HG02759 (cell line): ENCODE data around the gene GPATCH8.

Source experiments
- ATAC-seq: cut with Tn5 transposase; IDR thresholded peaks from one replicate; pipeline ENCODE4 v1.9.1; 2021; ENCODE audit warnings: mild to moderate bottlenecking, moderate library complexity; ENCODE audit not compliant: unreplicated experiment

Gene GPATCH8

DNA sequence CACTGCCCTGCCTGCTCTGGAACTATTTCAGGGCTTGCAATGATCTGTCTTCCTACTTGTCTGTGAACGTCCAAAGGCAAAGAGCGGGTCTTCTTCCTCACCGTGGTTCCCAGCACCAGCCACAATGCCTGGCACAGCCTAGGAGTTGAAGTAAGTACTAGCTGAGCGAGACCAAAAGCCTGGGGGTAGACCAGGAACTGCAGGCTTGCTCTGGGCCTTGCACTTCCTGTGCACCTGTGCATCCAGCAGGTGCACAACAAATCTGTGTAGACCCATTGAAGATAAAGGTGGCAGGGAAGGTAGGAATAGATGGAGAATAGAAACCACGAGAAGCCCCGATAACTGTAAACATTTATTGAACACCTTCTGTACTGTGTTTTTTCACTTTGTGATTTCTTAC, 144.2 kb downstream of the GPATCH8 start:
- ATAC-seq = no peak

DNA sequence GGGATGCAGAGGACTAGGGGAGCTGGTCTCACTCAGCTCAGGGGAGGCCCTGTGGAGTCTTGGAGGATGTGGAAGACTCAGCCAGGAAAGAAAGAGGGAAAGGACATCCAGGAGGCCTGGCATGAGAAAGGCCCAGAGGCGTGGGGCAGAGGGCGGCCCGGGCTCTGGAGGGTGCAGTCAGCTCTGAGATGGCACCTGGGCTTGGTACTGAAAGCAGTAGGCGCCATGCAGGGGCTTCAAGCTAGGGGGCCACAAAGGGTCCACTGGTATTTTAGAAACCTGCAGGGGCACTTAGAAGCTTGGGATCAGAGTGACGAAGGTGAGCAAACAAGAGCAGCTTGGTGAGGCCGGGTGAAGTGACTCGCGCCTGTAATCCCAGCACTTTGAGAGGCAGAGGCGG, 145.1 kb downstream of the GPATCH8 start:
- ATAC-seq = no peak

DNA sequence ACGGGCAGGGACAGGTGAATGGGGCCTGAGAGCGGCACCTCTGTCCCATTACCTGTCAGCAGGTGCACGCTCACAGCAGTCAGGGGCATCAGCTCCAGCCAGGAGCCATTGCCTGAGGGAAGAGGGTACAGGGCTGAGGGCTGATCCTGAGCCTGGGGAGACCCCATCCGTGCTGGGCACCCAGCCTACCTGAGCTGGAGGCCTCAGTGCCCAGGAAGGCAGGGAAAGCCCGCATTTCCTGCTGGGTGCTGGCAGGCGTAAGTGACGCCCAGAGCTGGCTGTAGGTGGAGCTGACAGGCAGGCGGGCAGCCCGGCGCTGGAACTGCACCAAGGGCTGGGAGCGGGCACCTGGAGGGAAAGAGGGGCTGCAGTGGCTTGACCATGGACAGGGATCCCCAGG, 147.0 kb downstream of the GPATCH8 start:
- no peak for ATAC-seq

DNA sequence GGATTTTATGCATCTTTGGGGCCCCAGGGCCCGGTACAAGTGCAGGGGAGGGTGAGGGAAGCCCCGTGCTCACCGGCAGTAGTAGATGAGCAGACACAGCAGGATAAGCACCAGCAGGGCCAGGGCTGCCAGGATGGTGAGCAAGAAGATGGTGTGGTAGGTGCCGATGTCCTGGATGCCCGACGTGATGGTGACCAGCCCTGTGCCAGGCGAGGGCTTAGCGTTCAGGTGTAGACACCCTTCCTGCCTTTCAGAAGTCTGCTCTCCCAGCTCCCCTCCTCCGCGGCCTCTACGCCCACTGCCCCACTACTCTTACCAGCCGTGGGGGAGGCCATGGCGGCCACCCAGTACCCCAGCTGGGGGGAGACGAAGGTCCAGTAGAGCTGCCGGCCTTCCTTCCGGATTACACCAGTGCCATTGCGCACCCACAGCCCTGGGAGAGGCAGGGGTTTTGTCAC, 147.5 kb downstream of the GPATCH8 start:
- ATAC-seq = no peak

DNA sequence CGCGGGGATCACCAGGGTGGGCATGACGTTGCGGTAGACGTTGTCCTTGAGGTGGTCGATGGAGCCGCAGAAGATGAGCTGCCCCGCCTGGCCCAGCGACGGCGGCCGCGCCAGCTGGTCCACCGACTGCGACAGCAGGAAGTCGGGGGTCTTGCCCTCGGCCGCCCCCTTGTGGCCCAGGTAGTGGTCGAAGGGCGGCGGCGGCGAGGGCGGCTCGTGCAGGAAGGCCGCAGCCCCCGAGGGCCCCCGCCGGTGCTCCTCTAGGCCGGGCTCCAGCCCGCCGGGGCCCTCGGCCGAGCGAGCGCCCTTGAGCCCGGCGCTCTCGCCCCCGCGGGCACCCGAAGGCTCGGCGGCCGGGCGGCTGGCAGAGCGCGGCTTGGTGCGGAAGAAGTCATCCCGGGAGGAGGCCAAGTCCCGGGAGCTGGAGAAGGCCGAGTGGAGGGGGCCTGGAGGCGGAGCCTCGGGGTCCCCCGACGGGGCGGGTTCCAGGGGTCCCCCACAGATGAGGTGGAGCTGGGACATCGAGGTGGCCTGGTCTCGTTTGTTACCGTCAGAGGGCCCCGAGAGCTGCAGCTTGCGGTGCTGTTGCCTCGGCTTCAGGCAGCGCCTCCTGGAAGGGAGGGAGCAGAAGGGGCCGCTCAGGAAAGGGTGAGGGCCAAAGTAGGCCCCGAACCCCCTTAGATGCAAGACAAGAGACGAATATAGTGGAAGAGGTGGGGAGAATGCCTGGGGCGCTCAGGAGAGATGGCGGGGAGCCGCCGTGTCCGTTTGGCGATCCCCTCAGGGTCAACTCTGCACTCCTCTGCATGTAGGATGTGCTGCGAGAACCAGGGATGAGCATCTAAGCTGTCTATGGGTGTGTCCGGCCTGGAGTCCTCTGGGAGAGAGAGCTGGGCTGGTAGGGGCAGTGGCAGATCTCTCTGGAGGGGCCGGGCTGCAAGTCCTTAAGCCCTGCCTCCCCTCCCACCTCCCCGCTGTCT, 148.3 kb downstream of the GPATCH8 start:
- ATAC-seq = no peak

DNA sequence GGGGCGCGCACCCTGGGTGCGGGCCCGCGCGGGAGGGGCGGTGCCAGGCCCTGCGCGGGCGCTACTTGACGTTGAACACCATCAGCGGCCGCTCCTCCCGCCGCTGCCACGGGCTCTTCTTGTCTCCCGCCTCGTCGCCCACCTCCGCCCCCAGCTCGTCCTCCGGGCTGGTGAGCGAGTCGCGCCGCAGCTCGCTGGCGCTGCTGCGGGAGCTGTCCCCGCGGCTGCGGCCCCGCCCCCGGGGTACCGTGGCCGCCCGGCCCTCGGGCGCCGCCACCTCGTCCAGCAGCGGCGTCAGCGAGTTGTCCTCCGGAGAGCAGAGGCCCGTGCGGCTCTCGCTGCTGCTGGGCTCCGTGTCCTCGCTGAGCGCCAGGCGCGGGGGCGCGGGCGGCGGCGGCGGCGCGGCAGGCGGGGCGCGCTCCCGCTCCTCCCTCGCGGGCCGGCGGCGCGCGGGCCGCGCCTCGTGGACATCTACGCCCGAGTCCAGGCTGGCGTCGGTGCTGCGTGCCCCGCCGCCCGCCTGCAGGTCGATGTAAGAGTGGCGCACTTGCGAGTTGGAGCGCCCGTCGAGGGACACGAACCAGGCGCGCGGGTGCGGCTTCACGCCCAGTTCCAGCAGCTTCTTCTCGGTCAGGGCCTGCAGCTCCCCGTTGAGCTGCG, 149.4 kb downstream of the GPATCH8 start:
- no peak for ATAC-seq

DNA sequence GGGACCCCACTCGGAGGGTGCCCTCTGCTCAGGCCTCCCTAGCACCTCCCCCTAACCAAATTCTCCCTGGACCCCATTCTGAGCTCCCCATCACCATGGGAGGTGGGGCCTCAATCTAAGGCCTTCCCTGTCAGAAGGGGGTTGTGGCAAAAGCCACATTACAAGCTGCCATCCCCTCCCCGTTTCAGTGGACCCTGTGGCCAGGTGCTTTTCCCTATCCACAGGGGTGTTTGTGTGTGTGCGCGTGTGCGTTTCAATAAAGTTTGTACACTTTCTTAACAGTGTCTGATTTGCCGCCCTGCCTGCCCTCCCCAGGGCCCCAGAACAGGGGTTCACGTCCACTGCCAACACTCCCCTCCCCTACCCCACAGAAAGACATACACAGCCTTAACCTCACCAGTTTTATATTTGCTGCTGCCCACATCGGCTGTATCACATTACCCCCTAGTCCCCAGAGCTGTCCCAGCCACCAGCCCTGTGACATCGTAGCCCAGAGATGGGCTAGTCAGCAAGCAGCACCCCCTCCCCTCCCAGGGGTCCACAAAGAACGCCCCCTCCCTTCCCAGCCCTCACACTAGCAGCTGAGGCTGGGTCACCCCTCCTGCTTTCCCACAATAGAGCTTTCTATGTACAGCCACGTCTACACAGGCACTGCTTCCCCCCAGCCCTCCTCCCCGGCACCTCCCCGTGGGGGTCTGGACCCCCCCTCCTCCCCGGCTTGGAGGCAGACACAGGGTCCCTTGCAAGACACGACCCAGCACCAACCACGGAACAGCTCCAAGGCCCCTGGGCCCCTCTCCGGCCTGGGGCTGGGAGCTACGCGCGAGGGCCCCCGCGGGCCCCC, 150.2 kb downstream of the GPATCH8 start:
- ATAC-seq = no peak

DNA sequence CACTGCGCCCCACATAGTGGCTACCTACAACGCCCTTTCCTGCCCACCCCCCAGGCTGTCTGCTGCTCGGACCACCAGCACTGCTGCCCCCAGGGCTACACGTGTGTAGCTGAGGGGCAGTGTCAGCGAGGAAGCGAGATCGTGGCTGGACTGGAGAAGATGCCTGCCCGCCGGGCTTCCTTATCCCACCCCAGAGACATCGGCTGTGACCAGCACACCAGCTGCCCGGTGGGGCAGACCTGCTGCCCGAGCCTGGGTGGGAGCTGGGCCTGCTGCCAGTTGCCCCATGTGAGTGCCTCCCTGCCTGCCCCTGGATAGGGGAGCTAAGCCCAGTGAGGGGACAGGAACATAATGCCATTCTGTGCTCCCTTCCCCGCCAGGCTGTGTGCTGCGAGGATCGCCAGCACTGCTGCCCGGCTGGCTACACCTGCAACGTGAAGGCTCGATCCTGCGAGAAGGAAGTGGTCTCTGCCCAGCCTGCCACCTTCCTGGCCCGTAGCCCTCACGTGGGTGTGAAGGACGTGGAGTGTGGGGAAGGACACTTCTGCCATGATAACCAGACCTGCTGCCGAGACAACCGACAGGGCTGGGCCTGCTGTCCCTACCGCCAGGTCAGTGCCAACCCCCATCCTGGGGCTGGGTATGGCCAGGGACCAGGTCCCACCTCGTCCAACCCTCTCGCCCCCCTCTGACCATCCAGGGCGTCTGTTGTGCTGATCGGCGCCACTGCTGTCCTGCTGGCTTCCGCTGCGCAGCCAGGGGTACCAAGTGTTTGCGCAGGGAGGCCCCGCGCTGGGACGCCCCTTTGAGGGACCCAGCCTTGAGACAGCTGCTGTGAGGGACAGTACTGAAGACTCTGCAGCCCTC, 151.0 kb downstream of the GPATCH8 start:
- no peak for ATAC-seq

DNA sequence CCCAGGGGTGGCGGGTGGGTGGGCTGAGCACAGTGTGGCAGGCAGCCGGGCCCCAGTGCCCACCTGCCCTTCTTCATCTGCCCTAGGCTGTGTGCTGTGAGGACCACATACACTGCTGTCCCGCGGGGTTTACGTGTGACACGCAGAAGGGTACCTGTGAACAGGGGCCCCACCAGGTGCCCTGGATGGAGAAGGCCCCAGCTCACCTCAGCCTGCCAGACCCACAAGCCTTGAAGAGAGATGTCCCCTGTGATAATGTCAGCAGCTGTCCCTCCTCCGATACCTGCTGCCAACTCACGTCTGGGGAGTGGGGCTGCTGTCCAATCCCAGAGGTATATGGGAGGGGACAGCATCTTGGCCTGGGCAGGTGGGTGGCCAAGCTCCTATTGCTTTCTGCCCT, 151.7 kb downstream of the GPATCH8 start:
- no peak for ATAC-seq

DNA sequence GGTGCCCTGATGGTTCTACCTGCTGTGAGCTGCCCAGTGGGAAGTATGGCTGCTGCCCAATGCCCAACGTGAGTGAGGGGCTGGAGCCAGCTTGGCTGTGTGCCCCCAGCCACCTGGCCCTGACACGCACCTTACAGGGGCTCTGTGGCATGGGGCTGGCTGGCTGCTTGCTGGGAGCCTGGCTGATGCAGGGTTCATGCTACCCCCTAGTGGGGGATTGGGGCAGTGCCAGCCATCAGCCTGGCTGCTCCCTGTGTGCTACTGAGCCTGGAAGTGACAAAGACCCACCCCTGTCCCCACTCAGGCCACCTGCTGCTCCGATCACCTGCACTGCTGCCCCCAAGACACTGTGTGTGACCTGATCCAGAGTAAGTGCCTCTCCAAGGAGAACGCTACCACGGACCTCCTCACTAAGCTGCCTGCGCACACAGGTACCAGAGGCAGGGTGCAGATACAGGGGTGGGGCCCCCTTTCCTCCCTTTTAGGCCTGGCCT, 152.4 kb downstream of the GPATCH8 start:
- no peak for ATAC-seq

DNA sequence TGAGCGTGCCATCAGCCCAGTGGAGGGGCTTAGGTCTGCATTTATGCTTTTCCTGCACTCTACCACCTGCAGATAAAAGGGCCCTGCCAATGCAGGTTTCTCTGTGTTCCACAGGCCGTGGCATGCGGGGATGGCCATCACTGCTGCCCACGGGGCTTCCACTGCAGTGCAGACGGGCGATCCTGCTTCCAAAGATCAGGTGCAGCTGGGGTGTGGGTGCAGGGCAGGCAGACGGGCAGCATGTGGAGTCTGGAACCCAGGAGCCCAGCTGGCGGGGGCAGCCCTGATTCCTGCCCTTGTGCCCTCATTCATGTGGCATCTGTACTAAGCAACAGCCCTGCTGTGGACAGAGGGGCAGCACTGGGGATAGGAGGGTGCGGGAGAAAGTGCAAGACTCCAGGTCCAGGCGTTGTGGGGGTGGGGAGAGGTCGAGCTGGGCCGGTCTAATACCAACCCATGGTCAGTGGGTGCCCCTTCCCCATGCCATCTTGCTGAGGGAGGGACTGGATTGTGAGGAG, 153.6 kb downstream of the GPATCH8 start:
- no peak for ATAC-seq

DNA sequence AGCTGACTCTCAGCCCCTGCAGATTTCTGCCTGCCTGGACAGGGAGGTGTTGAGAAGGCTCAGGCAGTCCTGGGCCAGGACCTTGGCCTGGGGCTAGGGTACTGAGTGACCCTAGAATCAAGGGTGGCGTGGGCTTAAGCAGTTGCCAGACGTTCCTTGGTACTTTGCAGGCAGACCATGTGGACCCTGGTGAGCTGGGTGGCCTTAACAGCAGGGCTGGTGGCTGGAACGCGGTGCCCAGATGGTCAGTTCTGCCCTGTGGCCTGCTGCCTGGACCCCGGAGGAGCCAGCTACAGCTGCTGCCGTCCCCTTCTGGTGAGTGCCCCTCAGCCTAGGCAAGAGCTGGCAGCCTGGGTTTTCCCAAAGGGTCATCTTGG, 154.2 kb downstream of the GPATCH8 start:
- ATAC-seq = no peak

DNA sequence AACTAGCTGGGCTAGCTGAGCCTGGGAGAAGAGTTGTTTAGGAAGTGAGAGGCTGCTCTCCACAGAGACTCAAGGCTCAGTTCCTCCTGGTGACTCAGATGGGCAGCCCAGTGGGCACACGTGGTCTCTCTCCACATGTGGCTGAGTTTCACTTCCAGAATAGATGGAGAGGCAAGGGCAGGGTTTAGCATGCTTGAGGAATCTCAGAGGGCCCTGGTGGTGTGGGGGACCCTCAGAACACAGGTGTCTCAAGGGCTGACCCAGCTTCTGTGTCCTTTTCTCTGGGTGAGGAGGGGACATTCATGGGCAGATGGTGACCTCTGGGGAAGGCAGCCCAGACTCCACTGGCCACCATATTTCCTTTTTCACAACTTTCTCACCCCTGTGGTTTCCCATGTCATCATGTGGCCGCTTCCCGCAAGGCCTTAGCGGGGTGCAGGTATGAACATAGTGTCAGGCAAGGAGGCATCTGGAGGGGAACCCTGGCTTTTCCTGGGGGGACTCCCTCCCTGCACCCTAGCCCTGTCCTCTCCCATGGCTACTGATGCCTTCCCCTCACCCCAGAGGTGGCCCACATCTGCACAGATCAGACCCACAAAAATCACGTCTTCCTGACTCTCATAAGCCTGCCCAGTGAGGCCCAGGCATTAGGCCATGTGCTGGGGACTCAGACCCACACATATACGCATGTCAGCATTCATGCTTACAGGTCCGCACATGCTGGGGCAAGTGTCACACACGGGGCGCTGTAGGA, 154.8 kb downstream of the GPATCH8 start:
- peak; percentile 40 for ATAC-seq
